NCI-H128 (cell line): ENCODE results near the gene PPP2R5C.
A peak's percentile ranks its signal among the peaks of the same experiment; 100 is the strongest.

ENCODE experiments used
- DNase-seq: peaks from one replicate; lab custom pipeline; 2025; ENCODE audit not compliant: unreplicated experiment; lab: John Stamatoyannopoulos, UW

PPP2R5C gene

DNA sequence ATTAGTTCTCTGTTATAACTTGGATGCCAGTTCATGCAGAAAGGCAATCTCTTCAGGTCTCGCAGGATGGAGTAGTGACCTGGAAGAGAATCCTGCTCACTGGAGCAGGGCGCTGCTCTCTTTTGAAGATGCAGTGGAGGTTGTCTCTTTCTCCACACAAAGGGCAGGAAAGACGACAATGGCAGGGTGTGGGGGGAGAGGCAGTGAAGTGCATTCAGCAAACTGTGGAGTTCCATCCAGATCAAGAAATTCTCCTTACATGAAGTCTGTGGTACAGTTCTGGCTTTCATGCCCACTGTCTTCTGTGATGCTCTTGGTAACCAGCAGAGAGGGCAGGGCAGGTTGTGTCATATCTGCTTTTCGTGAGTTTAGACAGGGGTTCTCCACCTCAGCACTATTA is 6.6 kb upstream of the PPP2R5C start:
- no peak for DNase-seq

DNA sequence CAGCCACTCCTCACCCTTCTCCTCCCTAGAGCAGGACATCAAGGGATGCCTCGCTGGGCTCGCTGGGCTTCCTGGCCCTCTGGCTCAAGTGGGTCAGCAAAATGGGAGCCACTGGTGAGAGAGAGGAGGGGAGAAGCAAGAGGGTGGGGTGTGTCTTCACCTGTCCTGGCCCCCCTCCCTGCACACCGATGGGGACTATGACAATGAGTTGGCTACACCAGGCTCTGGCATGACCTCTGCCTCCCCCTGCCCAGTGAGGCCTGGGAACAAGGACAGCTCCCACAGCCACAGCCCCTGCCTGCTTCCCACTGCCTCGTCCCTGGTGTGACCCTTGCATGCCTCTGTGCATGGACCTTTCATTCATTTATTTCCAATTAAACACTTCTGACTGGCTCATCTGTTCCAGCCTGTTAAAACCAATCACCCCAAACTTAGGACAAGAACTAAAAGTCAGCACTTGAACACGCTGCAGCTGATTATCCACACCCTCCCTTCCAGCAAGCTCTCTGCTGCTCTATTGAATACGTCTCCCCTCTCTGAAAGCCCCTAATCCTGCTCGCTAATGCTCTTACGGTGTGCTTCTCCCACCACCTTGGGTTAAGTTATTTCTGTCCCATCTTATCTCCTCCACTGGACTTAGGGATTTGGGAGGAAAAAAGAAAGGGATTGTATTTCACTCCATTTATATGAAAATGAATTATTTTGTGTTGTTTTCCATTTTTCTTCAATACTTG is 5.8 kb upstream of the PPP2R5C start:
- DNase-seq, result no peak

DNA sequence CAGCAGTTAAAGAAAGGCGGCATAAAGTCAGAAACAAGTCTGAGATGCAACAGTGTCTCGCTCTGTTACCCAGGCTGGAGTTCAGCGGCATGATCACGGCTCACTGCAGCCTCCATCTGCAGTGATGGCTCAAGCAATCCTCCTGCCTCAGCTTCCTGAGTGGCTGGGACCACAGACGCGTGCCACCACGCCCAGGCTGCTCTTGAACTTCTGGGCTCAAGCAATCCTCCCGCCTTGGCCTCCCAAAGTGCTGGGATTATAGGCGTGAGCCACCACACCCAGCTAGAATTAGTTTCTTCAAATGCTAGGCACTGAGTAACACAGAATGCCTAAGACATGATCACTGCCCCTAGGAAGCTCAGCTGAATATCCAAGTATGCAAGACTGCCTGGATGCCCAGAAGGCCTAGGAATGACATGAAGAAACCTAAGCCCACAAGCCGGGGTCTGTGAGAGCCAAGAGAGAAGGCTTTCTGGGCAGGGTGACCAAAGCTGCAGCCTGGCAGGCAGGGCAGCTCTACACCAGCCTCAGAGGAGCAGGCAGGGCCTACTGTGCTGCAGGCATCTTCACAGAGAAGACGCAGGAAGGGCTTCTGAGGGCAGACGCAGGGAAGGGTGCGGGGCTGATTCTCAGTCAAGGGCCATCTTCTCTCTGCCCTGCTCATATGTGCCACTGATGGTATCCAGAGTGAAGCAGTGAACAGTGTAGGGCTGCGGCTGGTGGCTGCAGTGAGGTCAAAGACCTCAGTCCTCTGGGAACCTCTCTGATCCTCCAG is 4.3 kb upstream of the PPP2R5C start:
- no peak for DNase-seq

DNA sequence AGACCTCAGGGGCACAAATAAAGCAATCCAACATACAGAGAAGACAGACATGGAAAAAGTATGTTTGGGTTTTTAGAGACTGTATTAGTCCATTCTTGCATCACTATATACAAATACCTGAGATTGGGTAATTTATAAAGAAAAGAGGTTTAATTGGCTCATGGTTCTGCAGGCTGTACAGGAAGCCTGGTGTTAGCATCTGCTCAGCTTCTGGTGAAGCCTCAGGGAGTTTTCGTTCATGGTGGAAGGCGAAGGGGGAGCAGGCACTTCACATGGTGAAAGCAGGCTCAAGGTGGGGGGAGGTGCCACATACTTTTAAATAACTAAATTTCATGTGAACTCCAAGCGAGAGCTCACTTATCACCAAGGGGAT is 3.7 kb upstream of the PPP2R5C start:
- DNase-seq, result no peak

DNA sequence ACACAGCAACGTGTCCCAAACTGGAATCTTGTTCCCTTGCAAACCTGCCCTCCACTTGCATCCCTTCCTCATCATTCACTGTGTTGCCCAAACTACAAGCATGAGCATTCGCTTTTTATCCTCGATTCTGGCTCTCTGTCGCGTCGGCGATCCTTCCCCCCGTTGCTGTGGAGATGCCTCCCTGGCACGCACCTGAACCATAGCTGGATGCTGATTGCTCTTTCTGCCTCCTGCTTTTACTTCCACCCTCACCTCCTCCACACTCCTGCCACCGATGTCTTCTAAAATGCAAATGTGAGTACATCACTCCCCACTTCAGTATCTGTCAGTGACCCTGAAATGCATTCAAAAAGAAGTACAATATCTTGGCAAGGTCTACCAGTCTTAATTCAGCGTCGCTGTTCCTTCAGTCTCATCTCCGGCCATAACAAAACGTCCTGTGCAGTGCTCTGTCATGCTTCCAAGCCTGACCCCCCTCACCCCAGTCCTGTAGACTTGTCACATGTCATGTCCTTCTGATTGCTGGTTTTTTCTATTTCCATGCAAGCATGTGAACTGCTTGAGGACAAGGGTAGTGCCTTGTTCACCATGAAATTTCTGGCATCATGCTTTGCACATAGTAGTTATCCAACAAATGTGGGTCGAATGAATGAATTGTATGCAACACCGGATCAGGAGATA is 2.5 kb upstream of the PPP2R5C start:
- DNase-seq, result no peak

DNA sequence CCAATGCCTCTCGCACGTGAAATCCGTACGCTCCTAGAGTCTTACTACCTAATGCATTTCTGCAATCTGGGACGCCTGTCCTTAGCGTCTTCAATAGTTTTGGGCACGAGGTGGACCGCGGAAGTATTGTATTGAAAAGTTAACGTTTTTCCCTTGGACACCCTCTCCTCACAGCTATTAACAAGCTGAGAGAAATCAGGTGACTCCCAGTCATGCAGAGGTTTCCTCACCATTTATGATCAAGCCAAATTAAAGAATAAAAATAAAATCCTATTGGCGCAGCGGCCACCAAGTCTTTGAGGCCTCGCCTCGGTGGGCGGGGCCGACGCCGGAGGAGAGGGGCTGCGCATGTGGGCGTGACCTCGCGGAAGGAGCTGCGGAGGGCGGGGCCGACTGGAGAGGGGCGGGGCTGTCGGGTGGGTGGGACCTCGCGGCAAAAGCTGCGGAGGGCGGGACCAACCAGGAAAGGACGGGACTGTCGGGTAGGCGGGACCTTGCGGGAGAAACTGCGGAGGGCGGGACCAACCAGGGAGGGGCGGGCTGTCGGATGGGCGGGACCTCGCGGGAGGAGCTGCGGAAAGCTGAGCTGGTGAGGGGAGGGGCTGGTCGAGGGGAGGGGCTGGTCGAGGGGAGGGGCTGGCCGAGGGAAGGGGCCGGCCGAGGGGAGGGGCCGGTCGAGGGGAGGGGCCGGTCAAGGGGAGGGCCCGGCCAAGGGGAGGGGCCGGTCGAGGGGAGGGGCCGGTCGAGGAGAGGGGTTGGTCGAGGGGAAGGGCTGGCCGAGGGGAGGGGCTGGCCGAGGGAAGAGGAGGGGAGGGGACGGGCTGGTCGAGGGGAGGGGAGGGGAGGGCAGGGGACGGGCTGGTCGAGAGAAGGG is 1.1 kb upstream of the PPP2R5C start:
- peak; percentile 94 for DNase-seq

DNA sequence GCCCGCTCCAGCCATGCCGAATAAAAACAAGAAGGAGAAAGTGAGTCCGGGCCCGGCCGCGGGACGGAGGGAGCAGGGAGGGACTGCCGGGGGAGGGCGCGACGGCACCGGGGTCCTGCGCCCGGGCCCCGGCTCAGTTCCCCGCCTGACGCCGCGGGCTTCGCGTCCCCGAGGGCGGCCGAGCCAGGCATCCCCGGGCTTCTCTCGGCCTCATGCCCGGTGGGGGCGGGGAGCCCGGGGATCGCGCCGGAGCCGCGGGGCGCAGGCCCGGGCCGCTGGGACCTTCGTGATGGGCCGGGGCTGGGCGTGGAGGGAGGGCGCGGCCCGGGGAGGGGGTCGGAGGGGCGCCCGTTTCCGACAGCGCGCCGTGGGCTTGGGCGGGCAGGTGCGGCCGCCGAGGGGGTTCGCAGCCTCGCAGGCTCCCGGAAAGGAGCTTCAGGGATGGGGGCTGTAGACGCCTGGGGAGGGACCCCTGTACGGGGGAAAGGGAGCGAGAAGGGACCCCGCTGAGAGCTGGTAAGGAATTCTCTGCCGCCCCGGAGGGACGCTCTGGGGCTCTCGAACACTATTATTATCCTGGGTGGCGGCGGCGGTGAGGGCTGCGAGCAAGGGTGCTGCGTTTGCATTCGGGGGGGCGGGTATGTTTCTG is 496 bp downstream of the PPP2R5C start:
- DNase-seq, result no peak

DNA sequence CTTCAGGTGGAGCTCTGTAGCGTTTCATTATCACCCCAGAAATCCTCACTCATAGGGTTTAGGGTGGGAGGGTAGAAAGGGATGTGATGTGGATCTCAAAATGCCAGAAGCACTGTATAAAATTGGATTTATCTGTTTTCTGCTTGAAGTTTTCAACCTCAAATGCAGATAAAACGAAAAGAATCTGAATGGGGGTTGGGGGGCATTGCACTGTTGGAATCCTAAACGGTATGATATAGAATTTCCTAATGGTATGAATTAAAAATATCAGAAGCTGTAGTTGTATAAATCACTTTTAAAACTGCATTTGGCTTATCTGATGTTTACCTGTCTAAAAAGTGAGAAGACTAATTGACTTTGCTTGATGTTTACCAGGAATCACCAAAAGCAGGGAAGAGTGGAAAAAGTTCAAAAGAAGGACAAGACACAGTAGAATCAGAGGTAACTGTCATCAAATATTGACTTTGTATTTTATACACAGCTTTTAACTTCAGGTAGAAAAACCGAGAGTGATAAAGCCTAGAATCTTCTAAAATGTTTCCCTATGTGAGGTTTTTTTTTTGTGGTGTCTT is 1.1 kb downstream of the PPP2R5C start:
- DNase-seq, result no peak

DNA sequence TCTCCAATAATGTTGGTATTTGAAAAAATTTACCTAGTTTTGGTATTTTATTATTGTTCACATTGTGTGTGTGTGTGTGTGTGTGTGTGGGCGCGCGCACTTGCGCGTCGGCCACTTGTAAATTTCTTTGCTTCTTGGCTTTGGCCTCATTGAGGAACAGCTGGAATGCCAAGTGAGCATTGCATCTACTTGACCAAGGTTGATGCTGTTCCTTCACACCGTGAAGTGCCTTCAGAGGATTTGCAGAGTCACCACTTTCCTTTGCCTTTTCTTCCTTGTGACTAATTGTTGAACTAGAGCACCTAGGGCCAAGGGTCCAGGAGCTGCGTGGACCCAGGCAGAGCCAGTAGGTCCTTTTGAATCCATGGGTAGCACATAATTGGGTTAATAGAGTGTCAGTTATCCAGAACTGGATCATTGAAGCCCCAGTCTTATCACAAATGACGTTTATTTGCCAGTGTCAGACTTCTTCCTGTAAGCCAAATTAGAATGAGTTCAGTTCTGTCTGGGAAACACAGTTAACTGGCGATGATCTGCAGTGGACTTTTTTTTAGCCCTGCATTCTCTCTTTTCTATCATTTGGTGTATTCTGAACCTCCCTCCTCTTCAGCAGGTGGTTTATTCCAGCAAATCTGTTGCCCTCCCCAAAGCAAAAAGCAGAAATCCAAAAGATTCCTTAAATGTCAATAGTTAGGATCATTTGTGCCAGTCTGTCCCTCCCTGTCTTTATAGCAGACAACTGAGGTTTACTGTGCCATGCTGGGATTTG is 2.6 kb downstream of the PPP2R5C start:
- DNase-seq, result no peak

DNA sequence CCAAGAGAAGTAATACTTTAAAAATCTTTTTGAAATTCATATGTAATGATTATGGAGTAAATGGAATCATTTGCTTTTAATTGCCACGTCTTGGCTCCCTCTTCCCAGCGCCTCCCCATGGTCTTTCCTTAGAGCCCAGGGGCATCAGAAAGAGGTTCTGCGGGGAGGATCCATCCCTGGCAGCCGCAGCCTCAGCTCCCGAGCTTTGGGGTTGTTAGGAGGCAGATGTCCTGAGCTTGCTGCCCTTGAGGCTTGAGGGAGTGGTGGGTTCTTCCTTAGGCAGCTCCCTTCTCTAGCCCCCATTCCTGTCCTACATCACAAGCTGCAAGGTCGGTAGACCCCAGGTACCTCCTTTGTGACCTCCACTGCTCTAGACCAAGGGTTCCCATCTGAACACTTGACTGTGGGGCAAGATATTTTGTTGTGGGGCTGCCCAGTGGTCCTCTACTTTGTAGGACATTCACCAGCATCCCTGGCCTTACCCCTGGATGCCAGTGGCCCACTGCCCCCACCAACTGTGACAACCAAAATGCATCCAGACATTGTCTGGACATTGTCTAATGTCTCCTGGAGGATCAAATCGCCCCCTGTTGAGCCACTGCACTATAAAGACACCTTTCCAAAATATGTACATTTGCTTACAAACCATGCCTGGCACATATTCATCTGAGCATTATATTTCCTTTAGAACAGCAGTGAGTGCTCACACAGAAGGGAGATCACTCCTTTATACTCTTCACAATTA is 6.3 kb downstream of the PPP2R5C start:
- DNase-seq, result no peak

DNA sequence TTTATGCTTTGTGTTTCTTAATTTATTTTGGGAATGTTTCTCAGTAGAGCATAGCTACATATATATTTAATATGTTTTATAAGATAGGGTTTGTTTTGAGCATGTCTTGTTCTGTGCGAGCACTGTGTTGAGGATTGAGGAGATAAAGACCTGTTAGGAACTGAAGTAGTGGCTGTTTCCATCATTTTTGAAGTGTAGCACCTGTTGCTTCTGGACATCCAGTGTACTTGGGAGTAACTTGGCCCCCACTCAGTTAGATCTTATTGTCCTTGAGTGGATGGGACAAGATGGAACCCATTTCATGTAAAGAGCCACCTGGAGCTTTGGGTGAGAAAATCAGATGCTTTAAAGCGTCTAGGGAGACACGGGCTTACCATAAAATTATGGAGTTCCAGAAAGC is 8.7 kb downstream of the PPP2R5C start:
- DNase-seq, result no peak

DNA sequence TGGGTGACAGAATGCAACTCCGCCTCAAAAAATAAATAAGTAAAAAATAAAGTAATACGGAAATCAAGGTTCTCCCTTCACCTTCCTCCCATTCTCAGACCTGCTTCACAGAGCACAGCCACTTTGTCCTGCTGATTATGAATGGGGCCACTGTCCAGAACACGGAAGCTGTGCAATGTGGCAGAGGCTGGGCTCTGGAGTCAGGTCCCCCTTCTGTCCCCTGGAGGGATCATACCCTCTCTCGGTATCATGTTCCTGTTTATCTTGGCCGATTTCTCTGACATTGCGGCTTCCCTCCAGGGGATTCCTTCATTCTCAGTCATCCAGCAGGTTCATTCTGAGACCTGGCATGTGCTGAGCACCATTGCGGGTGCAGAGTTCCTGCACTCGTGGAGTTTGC is 11.3 kb downstream of the PPP2R5C start:
- DNase-seq, result no peak

DNA sequence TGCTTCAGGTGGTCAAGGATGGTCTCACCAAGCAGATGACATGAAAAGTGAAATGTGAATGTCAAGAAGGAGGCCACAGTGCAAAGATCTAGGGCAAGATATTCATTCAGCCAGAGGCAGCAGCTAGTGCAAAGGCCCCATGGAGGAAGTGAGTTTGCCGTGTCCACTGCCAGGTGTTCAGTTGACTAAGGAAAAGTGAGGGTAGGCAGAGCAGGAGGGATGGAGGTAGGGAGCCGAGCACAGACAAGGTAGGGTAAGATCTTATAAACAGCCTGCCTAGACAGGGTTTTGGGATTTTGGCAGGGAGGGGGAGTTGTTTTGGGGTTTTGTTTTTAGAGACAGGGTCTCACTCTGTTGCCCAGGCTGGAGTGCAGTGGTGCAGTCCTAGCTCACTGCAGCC is 11.9 kb downstream of the PPP2R5C start:
- DNase-seq, result no peak

DNA sequence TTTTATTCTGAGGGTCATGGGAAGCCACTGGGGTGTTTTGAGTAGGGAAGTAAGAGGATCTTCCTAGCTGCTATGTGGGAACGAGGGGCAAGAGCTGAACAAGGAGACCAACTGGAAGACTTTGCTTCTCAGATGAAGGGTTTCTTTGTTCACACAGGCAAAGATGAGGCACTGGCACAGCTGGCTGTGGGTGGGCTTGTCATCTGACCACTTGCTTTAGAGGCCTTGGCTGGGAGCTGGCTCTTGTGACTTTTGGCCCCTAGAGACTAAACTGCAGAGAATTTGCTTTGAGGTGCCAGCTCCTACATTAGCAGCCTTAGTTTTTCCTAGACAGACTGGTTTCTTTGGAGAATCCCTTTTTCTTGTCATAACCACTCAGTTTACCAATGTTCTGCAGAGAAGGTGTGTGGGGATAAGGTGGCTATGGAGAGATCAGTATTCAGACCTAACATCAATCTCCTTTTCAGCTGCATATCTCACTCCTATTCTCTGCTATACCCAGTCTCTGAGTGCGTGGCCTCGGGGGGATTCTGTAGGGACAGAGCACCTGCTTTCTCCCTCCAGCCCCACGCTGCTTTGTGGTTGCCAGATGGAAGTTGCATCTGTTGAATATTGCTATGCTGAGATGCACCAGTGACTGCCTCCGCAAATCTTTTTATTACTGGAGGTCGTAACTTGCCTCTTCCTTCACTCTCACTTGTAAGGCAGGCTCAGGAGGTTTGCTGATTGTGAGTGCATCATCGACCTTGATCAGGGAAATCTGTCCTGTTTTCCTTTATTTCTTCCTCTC is 12.7 kb downstream of the PPP2R5C start:
- no peak for DNase-seq

DNA sequence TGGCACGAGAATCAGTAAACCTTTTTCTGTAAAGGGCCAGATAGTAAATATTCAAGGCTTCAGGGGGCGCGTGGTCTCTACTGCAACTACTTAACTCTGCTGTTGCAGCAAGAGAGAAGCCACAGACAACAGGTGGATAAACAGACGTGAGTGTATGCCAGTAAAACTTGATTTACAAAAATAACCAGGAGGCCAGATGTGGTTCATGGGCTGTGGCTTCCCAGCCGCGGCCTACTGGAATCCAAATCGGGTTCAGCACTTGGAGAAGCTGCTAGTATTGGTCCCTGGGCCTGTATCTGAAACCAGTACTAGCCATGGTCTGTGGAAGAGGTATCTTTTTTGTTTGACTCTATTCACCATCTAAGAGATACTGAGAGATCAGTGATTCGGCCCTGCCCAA is 13.3 kb downstream of the PPP2R5C start:
- DNase-seq, result no peak

DNA sequence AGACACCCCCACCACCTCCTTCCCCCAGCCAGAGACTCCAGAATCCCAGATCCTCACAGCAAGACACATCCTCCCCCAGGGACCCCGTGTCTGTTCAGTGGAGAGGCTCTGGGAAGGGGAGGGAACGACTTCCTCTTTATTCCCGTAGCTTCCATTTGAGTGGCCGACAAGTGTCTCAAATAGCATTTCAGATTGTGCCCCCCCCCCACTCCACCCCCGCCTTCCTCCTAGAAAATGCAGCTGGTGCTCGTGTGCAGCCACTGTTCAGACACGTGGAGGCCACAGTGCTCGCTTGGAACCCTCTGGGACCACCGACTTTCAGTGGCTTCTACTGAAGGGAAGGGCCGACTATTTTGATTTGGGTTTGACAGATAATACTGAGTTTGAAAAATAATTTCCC is 14.3 kb downstream of the PPP2R5C start:
- DNase-seq, result no peak

DNA sequence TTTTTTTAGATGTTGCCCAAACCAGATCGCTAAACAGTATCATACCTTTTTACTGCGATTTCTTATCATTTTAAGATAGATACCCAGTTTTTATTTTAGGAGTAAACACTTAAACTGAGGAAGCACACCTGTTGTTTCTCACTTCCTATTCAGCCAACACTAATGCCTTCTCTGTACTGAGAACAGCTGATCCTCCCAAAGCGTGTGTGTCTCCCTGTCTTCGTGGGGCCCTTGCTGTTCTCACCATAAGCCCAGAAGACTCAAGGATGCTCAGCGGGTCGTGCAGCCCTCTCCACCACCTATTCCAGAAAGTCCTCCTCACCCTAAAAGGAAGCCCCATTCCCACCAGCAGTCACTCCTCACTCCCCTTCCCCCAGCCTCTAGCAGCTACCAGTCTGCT is 14.8 kb downstream of the PPP2R5C start:
- DNase-seq, result no peak

DNA sequence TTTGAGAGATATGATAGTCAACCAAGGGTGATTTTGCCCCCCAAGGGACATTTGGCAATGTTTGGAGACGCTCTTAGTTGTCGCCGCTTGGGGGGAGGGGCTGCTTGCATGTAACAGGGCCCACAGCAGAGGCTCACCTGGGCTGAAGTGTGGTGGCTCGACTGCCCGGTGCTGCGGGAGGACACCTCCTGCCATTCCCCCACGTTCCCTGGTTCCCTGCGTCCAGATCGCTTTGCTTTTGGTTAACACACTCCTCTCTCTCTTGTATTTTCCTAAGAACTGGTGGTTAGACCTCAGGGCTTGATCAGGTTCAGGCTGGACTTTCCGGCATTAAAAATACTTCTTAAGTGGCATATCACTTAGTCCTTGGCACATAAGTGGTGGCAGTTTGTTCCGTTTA is 18.9 kb downstream of the PPP2R5C start:
- DNase-seq, result no peak
